Brain microvascular endothelial cell (primary cell): ENCODE measurements around the gene GOLPH3L.
"Not testable (repeated sequence)": the region's sequence is repeated elsewhere in the genome, so short reads cannot be mapped to it uniquely, and the experiment has no call there.

ENCODE experiments used
- DNase-seq: peaks from one replicate; pipeline ENCODE4 v3.0.0-alpha.2; 2020
- H3K27ac ChIP-seq: fragments of 250-450 bp; sonication (Bioruptor Pico); 2 replicates; pipeline ENCODE4 v1.5.1; 2020; ENCODE audit warnings: mild to moderate bottlenecking, moderate library complexity
- H3K27me3 ChIP-seq: fragments of 250-450 bp; sonication (Bioruptor Pico); replicated peaks from 2 replicates; pipeline ENCODE4 v1.5.1; 2020; ENCODE audit warnings: mild to moderate bottlenecking
- H3K36me3 ChIP-seq: fragments of 250-450 bp; sonication (Bioruptor Pico); replicated peaks from 2 replicates; pipeline ENCODE4 v1.5.1; 2020; ENCODE audit warnings: mild to moderate bottlenecking
- H3K4me3 ChIP-seq: 2 replicates; pipeline ENCODE4 v1.5.1; 2011; ENCODE audit warnings: low read depth, mild to moderate bottlenecking, control low read depth, low read length, moderate library complexity
- in situ Hi-C: cut with HindIII; loops from 2 replicates; pipeline ENCODE4 v1.10.0; 2017; ENCODE audit warnings: low sequenced_read_pairs, low pct_ligation_motif_present
- TF ChIP-seq, protein P1 (sequence below): IDR thresholded peaks from 2 replicates; pipeline ENCODE4 v1.5.1; 2011; ENCODE audit warnings: low read depth, mild to moderate bottlenecking, moderate library complexity, low read length, control low read depth, inconsistent platforms; ENCODE audit errors: missing control alignments

Gene GOLPH3L

DNA sequence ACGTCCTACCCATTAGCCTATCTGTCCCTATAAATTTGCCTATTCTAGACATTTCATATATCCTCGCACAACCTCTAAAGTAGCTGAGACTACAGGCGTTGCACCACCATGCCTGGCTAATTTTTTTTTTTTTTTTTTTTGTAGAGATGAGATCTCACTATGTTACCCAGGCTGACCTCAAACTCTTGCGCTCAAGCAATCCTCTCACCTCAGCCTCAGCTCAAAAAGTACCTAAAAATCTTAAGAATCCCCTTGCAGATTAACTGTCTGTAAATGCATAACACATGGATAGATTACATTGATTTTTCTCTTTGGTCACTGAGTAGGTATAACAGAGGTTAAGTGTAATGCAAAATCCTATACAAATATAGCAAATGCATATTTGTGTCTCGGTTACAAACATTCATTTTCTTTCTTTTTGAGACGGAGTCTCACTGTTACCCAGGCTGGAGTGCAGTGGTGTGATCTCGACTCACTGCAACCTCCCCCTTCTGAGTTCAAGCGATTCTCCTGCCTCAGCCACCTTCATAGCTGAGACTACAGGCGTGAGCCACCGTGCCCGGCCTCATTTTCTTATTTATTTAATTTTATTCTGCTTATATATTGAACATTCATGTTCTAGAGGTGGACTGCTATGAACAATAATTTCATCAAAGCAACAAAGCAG, 21.4 kb upstream of the GOLPH3L start:
- in situ Hi-C loops, result no loop called here
- no peak for DNase-seq
- Histone ChIP-seq H3K4me3 (no peak overlapping the region), H3K27ac (no peak overlapping the region), H3K36me3 (no peaks in the 10 kb centered on the region), H3K27me3 (no peaks in the 10 kb centered on the region)
- TF ChIP-seq, protein P1, sequence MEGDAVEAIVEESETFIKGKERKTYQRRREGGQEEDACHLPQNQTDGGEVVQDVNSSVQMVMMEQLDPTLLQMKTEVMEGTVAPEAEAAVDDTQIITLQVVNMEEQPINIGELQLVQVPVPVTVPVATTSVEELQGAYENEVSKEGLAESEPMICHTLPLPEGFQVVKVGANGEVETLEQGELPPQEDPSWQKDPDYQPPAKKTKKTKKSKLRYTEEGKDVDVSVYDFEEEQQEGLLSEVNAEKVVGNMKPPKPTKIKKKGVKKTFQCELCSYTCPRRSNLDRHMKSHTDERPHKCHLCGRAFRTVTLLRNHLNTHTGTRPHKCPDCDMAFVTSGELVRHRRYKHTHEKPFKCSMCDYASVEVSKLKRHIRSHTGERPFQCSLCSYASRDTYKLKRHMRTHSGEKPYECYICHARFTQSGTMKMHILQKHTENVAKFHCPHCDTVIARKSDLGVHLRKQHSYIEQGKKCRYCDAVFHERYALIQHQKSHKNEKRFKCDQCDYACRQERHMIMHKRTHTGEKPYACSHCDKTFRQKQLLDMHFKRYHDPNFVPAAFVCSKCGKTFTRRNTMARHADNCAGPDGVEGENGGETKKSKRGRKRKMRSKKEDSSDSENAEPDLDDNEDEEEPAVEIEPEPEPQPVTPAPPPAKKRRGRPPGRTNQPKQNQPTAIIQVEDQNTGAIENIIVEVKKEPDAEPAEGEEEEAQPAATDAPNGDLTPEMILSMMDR, result no peak

DNA sequence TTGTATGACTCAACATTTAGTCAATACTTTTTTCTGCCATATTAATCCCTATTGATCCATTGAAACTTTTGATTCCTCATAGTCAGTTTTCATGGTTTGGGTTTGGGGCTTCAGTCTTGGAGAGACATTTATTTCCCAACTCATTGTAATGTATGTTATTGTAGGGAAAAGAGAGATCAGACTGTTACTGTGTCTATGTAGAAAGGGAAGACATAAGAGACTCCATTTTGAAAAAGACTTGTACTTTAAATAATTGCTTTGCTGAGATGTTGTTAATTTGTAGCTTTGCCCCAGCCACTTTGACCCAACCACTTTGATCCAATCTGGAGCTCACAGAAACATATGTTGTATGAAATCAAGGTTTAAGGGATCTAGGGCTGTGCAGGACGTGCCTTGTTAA, 12.1 kb upstream of the GOLPH3L start:
- DNase-seq, H3K27me3 ChIP-seq, H3K27ac ChIP-seq, H3K4me3 ChIP-seq, H3K36me3 ChIP-seq, in situ Hi-C loops: not testable (repeated sequence)

- H3K27ac ChIP-seq, result no peak overlapping the region
- no peak overlapping the region for H3K4me3 ChIP-seq
- DNase-seq, result no peak
- in situ Hi-C loops, result no loop called here
- H3K36me3 ChIP-seq, result no peaks in the 10 kb centered on the region
- H3K27me3 ChIP-seq, result no peaks in the 10 kb centered on the region
- TF ChIP-seq, protein P1, result no peak
Measured at GRCh38 chr1:150708595-150708994, 11.6 kb upstream of the GOLPH3L start.

- in situ Hi-C loops, result no loop called here
- TF ChIP-seq, protein P1, result no peak
- Histone ChIP-seq H3K4me3 (no peak overlapping the region), H3K36me3 (no peaks in the 10 kb centered on the region), H3K27ac (no peak overlapping the region), H3K27me3 (no peaks in the 10 kb centered on the region)
- no peak for DNase-seq
Measured at GRCh38 chr1:150706091-150706490, 9.1 kb upstream of the GOLPH3L start.

DNA sequence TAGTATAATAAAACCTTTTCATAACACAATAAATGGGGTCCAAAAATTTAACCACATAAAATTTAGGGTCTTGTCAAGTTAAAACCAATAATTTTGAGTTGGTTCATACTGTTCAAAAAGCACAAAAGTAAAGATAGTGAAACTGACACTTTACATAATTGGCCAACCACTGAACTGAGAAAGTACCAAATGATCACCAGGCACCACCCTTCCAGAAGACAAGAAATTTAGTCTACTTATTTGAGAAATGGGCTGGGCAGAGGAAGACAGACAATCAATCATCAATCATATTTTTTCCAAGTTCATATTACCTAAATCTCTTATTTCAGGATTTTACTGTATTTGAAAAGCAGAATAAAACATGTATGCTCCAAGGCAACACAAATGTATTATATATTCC, 6.5 kb upstream of the GOLPH3L start:
- H3K4me3 ChIP-seq, result no peak overlapping the region
- DNase-seq, result no peak
- TF ChIP-seq, protein P1, result no peak
- H3K27ac ChIP-seq, result no peak overlapping the region
- H3K27me3 ChIP-seq, result no peaks in the 10 kb centered on the region
- H3K36me3 ChIP-seq, result no peaks in the 10 kb centered on the region
- in situ Hi-C loops, result no loop called here

GRCh38 chr1:150696590-150696989, 364 bp downstream of the GOLPH3L start:
- peak overlapping the region; percentile 84 for H3K4me3 ChIP-seq

More at GRCh38 chr1:150696590-150696989, 364 bp downstream of the GOLPH3L start:
- Histone ChIP-seq H3K36me3 (peaks cover 4% of the 10 kb centered on the region), H3K27ac (peak overlapping the region; percentile 64), H3K27me3 (no peaks in the 10 kb centered on the region)
- DNase-seq, result no peak
- in situ Hi-C loops, result no loop called here
- TF ChIP-seq, protein P1, result no peak
